Fibroblast of pulmonary artery (primary cell): ENCODE measurements around the gene ZFP36L2.

Experiments used
- DNase-seq: peaks from one replicate; pipeline ENCODE4 v3.0.0-alpha.2; 2010; ENCODE audit warnings: low read depth
- H3K4me3 ChIP-seq: replicated peaks from 2 replicates; pipeline ENCODE4 v1.5.1; 2011; ENCODE audit warnings: low read depth, mild to moderate bottlenecking, control low read depth, low read length, moderate library complexity
- CTCF ChIP-seq: IDR thresholded peaks from 2 replicates; pipeline ENCODE4 v1.5.1; 2011; ENCODE audit warnings: mild to moderate bottlenecking, control low read depth, low read length, inconsistent platforms; ENCODE audit errors: missing control alignments

ZFP36L2 gene

DNA sequence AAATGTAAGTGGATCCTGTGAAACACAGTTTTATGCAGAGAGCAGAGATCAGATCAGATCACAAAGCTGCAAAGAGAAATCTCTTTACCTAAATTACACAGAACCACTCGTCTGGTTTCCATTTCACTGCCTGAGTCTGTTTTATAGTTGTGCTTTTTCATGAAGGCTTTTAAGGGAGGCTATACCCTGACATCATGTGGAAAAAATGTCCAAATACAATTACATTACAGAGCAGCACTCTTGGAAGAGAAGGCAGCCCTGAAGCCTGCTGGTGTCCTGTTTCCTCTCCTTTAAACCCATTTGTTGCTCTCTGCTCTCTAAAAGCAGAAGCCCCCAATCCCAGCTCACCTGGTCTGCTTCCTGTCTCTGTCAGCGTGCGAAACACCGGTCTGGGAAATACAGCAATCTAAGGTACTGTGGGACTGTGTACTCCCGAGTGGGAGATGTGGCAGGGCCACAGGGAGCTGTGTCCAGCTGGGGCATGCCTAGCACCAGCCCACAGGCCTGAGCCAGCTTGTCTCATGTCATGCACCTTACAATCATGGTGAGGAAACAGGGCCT, 24.8 kb upstream of the ZFP36L2 start:
- no peak for TF ChIP-seq CTCF
- H3K4me3 ChIP-seq: no peak overlapping the region
- DNase-seq: peak; percentile 65

GRCh38 chr2:43250015-43250414, 23.6 kb upstream of the ZFP36L2 start:
- no peak overlapping the region for H3K4me3 ChIP-seq
- no peak for DNase-seq
- TF ChIP-seq CTCF: no peak

- DNase-seq: no peak
- no peak for TF ChIP-seq CTCF
- no peak overlapping the region for H3K4me3 ChIP-seq
Observed at GRCh38 chr2:43248621-43249020, 22.2 kb upstream of the ZFP36L2 start.

DNA sequence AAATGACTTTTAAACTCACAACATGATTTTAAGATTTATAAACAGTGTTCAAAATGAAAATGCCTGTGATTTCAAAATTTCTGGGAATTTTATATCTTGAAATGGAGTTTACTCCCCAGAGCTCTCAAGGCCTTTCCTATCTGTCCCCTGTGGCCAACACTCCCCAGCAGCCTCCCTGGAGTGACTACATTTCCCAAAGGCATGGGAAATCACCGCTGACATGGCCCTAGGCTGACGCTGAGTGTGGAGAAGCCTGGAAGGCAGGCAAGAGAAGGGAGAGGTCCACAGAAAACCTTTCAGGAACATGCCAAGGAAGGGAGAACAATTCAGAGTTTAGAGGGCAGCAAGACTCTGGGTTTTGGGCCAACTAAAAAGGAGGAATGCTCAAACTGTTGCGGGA, 20.2 kb upstream of the ZFP36L2 start:
- TF ChIP-seq CTCF: no peak
- peak; percentile 26 for DNase-seq
- no peak overlapping the region for H3K4me3 ChIP-seq

GRCh38 chr2:43241558-43241957, 15.2 kb upstream of the ZFP36L2 start:
- no peak overlapping the region for H3K4me3 ChIP-seq
- no peak for DNase-seq
- no peak for TF ChIP-seq CTCF

DNA sequence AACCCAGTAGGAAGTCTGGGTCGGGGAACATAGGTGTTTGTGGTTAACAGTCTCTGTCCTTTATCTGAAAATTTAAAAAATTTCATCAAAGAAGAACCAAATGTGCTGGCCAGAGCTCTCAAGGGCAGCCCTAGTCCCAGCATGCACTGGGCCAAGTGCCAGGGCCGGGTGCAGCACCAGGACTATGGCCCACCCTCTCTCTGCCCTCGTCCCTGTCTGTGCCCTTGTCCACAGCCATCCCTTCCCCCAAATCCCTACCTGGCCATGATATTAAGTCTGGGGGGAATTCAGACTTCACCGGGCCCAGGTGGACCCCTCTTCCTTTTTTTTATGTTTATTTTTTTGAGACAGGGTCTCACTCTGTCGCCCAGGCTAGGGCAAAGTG, 14.4 kb upstream of the ZFP36L2 start:
- no peak for DNase-seq
- no peak overlapping the region for H3K4me3 ChIP-seq
- TF ChIP-seq CTCF: no peak

GRCh38 chr2:43239981-43240765, 13.8 kb upstream of the ZFP36L2 start:
- DNase-seq: no peak
- TF ChIP-seq CTCF: no peak
- H3K4me3 ChIP-seq: no peak overlapping the region
